ENCODE results near the gene ADAMTS7.
"Not testable (repeated sequence)": the region's sequence is repeated elsewhere in the genome, so short reads cannot be mapped to it uniquely, and the experiment has no call there.

Gene ADAMTS7

DNA sequence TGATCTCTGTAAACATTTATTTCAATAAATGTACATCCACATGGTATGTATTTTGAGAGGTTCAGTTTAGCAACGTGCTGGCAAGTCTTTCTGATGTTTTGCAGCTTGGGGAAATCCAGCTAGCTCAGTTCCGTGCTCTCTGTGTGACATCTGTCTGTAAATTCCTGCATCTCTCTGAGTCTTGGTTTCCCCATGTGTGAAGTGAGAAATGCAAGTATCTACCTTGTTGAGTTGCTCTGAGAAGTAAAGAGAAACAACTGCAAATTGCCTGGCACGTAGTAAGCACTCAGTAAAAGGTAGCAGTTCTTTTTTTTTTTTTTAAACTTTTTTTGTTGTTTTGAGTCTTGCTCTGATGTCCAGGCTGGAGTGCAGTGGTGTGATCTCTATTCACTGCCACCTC, 31.3 kb upstream of the ADAMTS7 start:
- Histone ChIP-seq H3K27ac (no peak overlapping the region), H3K4me2 (no peak overlapping the region), H3K36me3 (ENCODE audit: insufficient read depth) (no peaks in the 10 kb centered on the region), H3K27me3 (ENCODE audit: insufficient read depth, low read depth) (no peaks in the 10 kb centered on the region), H3K9ac (no peak overlapping the region), H3K79me2 (ENCODE audit: insufficient read depth, low read depth) (no peaks in the 10 kb centered on the region), H4K20me1 (ENCODE audit: insufficient read depth) (no peaks in the 10 kb centered on the region), H3K4me3 (IDR thresholded peaks at IDR 0.05; ENCODE audit: insufficient read depth, low read depth, low read length) (no peak overlapping the region), H3K4me1 (ENCODE audit: low read depth, poor library complexity, severe bottlenecking) (no peaks in the 10 kb centered on the region), H2AFZ (ENCODE audit: low read depth) (no peak overlapping the region)
- TF ChIP-seq, protein P1, sequence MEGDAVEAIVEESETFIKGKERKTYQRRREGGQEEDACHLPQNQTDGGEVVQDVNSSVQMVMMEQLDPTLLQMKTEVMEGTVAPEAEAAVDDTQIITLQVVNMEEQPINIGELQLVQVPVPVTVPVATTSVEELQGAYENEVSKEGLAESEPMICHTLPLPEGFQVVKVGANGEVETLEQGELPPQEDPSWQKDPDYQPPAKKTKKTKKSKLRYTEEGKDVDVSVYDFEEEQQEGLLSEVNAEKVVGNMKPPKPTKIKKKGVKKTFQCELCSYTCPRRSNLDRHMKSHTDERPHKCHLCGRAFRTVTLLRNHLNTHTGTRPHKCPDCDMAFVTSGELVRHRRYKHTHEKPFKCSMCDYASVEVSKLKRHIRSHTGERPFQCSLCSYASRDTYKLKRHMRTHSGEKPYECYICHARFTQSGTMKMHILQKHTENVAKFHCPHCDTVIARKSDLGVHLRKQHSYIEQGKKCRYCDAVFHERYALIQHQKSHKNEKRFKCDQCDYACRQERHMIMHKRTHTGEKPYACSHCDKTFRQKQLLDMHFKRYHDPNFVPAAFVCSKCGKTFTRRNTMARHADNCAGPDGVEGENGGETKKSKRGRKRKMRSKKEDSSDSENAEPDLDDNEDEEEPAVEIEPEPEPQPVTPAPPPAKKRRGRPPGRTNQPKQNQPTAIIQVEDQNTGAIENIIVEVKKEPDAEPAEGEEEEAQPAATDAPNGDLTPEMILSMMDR (conservative IDR thresholded peaks at IDR 0.05; ENCODE audit: low read depth, low read length), result no peak

DNA sequence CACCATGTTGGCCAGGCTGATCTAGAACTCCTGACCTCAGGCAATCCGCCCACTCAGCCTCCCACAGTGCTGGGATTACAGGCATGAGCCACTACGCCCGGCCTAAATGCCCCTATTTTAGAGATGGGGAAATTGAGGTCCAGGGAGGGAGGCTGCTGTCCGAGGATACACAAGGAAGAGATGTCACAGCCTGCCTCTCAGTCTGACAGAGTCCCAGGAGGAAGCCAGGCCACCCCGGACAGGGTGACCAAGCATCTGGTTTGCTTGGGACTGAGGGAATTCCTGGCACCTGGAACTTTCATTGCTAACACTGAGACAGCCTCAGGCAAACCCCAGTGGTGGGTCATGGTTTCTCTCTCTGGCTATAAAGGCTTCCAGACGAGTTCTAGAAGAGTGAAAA, 30.6 kb upstream of the ADAMTS7 start:
- no peaks in the 10 kb centered on the region for H3K4me1 ChIP-seq (ENCODE audit: low read depth, poor library complexity, severe bottlenecking)
- no peaks in the 10 kb centered on the region for H3K36me3 ChIP-seq (ENCODE audit: insufficient read depth)
- no peak overlapping the region for H3K4me2 ChIP-seq
- H2AFZ ChIP-seq (ENCODE audit: low read depth), result no peak overlapping the region
- no peaks in the 10 kb centered on the region for H4K20me1 ChIP-seq (ENCODE audit: insufficient read depth)
- H3K9ac ChIP-seq, result no peak overlapping the region
- no peak overlapping the region for H3K4me3 ChIP-seq (IDR thresholded peaks at IDR 0.05; ENCODE audit: insufficient read depth, low read depth, low read length)
- H3K27me3 ChIP-seq (ENCODE audit: insufficient read depth, low read depth), result no peaks in the 10 kb centered on the region
- TF ChIP-seq, protein P1 (conservative IDR thresholded peaks at IDR 0.05; ENCODE audit: low read depth, low read length), result no peak
- no peaks in the 10 kb centered on the region for H3K79me2 ChIP-seq (ENCODE audit: insufficient read depth, low read depth)
- no peak overlapping the region for H3K27ac ChIP-seq

DNA sequence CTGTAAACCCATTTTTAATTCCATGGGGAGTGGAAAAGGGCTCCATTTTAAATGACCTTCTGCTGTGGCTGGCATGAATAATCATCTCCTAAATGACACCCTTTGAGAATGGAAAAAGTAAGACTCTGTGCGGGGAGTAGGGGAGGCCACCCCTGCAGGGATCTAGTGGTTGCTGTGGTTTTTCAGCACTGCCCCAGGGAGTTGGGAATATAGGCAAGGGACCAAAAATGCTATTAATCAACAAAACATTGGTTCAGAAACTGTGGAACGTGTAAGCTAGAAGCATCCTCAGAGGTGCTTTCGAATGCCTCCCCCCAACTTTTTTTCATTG, 30.1 kb upstream of the ADAMTS7 start:
- Histone ChIP-seq H3K27me3 (ENCODE audit: insufficient read depth, low read depth) (no peaks in the 10 kb centered on the region), H3K4me1 (ENCODE audit: low read depth, poor library complexity, severe bottlenecking) (no peaks in the 10 kb centered on the region), H3K4me2 (no peak overlapping the region), H2AFZ (ENCODE audit: low read depth) (no peak overlapping the region), H4K20me1 (ENCODE audit: insufficient read depth) (no peaks in the 10 kb centered on the region), H3K9ac (no peak overlapping the region), H3K27ac (no peak overlapping the region), H3K79me2 (ENCODE audit: insufficient read depth, low read depth) (no peaks in the 10 kb centered on the region), H3K36me3 (ENCODE audit: insufficient read depth) (no peaks in the 10 kb centered on the region), H3K4me3 (IDR thresholded peaks at IDR 0.05; ENCODE audit: insufficient read depth, low read depth, low read length) (no peak overlapping the region)
- TF ChIP-seq, protein P1 (conservative IDR thresholded peaks at IDR 0.05; ENCODE audit: low read depth, low read length), result no peak

DNA sequence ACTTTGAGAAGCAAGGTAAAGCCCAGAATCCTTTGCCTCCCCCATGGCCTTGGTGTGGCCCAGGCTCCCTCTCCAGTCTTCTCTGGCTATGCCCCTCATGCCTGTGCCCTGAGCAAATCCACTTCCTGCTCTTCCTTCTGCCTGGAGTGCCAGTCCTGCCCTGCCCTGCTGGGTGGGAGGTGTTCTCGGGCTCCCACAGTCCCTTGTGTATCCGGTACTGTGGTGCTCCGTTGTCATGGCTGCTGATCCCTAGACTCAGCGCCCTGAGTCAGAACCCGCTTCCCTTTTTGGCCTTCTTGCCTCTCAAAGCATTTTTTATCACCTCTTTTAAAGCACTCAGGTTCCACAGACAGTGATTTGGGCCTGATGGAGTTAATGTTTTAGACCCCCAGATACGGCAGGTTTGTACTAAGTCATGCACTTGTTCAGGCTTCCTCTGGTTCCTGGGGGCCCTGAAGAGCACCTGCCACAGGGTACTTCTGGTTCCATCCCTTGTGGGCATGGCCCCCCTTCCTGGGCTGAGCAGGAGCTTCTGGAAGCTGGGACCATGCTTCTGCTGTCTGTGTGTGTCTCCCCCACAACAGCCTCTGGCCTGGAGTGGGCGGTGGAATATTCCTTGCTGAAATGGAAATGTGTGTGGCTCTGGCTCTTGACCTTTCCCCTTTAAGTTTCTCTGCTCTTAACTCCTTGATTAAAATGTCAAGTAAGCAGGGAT, 29.6 kb upstream of the ADAMTS7 start:
- no peak overlapping the region for H2AFZ ChIP-seq (ENCODE audit: low read depth)
- no peaks in the 10 kb centered on the region for H4K20me1 ChIP-seq (ENCODE audit: insufficient read depth)
- H3K4me2 ChIP-seq, result no peak overlapping the region
- TF ChIP-seq, protein P1 (conservative IDR thresholded peaks at IDR 0.05; ENCODE audit: low read depth, low read length), result no peak
- no peaks in the 10 kb centered on the region for H3K4me1 ChIP-seq (ENCODE audit: low read depth, poor library complexity, severe bottlenecking)
- no peak overlapping the region for H3K27ac ChIP-seq
- H3K79me2 ChIP-seq (ENCODE audit: insufficient read depth, low read depth), result no peaks in the 10 kb centered on the region
- no peak overlapping the region for H3K4me3 ChIP-seq (IDR thresholded peaks at IDR 0.05; ENCODE audit: insufficient read depth, low read depth, low read length)
- H3K36me3 ChIP-seq (ENCODE audit: insufficient read depth), result no peaks in the 10 kb centered on the region
- H3K9ac ChIP-seq, result no peak overlapping the region
- no peaks in the 10 kb centered on the region for H3K27me3 ChIP-seq (ENCODE audit: insufficient read depth, low read depth)

DNA sequence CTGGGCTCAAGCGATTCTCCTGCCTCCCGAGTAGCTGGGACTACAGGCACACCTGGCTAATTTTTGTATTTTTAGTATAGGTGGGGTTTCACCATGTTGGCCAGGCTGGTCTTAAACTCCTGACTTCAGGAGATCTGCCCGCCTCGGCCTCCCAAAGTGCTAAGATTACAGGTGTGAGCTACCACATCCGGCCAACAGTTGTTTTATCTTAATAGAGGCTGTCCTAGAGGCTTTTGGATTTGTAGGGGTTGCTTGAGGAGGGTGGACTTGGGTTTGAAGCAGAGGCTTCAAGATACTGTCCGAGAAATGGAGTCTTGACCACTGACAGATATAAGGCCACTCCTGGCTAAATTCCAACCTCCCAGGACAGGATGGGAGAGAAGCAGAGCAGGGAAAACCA, 27.9 kb upstream of the ADAMTS7 start:
- not testable (repeated sequence) for H3K79me2 ChIP-seq (ENCODE audit: insufficient read depth, low read depth); H3K4me2 ChIP-seq; H2AFZ ChIP-seq (ENCODE audit: low read depth); H3K4me3 ChIP-seq (IDR thresholded peaks at IDR 0.05; ENCODE audit: insufficient read depth, low read depth, low read length); H3K9ac ChIP-seq; H3K27ac ChIP-seq; H3K36me3 ChIP-seq (ENCODE audit: insufficient read depth); H3K27me3 ChIP-seq (ENCODE audit: insufficient read depth, low read depth); H3K4me1 ChIP-seq (ENCODE audit: low read depth, poor library complexity, severe bottlenecking); H4K20me1 ChIP-seq (ENCODE audit: insufficient read depth)

Measured in KMS-11 (cell line).